Right ventricle myocardium inferior (tissue), 1 donor: ENCODE results near the gene EYA4. TPM values are rescaled to one million over a fixed set of nuclear protein-coding genes. Genes with fewer than 3 reads are reported as not detected.
A peak's percentile ranks its signal among the peaks of the same experiment; 100 is the strongest.

ENCODE experiments used
- ATAC-seq: fragments of 200-7000 bp; cut with Tn5 transposase; one replicate; pipeline ENCODE4 v1.9.1; 2020; ENCODE audit warnings: mild to moderate bottlenecking, moderate library complexity
- DNase-seq: peaks from one replicate; pipeline ENCODE4 v3.0.0; 2021; ENCODE audit errors: missing footprints
- intact Hi-C: fragments of 100-400 bp; cut with DNase I; formaldehyde crosslinking; loops from one replicate; pipeline ENCODE4 v1.11.0; 2022
- total RNA-seq: library from RNA; stranded (reverse); fragmentation: NEBNext Ultra II Directional; extraction: Animal tissue kit (Norgen Biotek cat#: 25700); gene quantifications from one replicate; pipeline ENCODE4 v1.2.1, GENCODE V29; 2021
- donor health status: DM: no; HTN: yes; CAD: no; lungs with severe emphysema.

EYA4 gene
- total RNA-seq, 1 donor from 2014 or later = 19.5 TPM

DNA sequence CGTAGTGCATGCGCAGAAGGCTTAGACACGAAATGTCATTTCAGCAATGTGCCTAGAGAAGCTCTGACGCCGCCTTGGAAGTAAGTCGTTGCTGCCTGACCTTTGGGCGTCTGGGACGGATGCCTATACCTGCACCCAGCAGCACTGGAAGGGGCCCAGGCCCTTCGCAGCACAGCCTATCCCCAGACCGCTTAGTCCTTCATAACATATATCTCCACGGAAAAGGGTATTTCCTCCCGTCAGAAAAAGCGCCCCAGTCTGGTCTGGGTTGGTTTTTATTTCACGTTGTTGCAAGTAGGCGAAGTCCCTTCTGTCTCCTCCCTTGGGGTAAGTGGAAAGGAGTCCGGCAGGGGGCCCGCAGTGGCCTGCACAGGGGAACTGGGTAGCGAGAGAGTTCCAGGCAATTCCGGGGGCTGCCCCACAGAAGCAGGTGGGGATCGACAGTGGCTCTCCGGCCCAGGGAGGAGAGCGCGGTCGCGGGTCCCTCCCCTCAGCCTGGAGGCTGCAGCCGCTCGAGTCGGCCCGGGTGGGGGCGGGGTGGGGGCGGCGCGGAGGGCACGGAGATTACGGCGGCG is 559 bp upstream of the EYA4 start:
- intact Hi-C loops = loop anchor here (5.0 to 10.0 kb wide), 5 partner anchors 53 to 312 kb away; no protein-coding TSS in a partner anchor
- DNase-seq (peak; percentile 64), ATAC-seq (peak; percentile 66)

DNA sequence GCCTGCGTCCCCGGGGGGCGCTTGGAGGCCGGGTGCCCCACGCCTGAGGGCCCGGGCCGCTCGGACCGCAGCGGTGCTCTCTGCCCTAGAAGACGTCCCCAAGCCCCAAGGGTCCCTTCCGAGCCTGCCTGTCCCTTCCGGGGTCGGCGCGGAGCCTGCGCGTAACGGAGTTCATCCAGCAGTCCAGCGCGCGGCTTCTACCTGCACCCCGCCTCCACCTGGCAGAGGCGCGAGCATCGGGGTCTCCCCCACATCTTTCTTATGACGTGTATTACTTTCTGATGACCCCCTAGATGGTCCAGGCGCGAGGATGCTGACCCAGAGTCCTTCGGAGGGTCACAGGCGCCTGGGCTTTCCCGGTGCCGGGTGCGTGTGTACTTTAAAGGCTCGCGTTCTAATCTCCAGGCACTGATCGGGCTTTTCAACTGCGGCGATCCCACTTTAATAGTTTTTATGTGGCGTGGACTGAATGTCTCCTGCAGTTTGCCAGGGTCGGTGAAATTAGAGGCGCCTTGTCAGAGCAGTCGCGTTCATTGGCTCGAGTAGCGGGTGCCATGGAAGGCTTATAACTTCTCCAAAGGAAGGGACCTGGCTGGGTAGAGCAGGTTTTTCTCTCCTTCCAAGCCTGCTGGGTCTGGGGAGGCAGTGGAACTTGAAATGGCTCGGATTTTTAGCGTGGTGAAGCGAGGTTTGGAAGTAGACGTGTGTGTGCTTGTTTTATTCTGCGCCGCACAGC is 912 bp downstream of the EYA4 start:
- peak; percentile 30 for ATAC-seq
- intact Hi-C loops = loop anchor here (2.0 to 10.0 kb wide), 6 partner anchors 55 to 310 kb away; no protein-coding TSS in a partner anchor
- peak; percentile 27 for DNase-seq

DNA sequence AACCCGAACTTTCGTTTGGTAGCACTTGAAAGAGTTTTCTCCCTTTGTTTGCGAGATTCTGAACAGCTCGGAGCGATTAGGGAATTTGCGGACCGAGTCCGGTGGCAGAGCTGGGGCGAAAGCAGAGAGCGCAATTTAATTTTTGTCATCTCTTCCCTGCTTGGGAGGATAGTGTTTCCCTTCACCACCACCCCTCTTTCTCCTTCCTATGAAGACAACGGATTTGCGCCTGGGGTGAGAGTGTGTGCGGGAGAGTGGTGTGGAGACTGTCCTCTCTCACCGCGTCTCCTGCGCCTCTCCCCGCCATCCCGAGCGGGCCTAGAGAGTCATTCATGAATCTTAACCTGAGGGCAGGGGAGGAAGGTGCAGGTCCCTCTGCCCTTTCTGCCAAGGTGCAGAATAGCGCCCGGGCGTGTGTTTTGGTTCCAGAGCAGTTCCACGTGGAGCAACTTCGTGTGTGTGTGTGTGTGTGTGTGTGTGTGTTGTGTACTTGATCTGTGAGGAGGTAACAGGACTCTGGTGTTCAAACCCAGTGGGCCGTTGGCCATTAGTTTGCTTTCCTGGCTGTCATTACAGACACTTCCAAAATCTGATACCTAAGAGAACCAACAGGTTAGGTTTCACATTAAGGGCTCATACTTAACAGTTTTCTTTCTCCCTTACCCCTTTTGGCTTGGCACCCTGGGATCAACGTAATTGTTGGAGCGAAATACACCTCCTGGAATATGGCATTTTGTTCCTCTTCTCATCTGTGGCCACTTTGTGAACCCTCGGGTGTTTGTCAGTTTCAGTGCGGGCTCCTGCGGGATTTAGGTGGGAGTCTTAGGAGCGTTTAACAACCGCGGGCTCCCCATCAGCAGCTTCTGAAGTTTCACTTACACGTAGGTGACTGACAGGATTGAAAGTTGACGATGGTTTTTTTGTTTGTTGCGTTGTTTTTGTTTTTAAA is 1.8 kb downstream of the EYA4 start:
- DNase-seq = peak; percentile 39
- intact Hi-C loops = loop anchor here (2.0 to 10.0 kb wide), 6 partner anchors 56 to 309 kb away; no protein-coding TSS in a partner anchor
- no peak for ATAC-seq

DNA sequence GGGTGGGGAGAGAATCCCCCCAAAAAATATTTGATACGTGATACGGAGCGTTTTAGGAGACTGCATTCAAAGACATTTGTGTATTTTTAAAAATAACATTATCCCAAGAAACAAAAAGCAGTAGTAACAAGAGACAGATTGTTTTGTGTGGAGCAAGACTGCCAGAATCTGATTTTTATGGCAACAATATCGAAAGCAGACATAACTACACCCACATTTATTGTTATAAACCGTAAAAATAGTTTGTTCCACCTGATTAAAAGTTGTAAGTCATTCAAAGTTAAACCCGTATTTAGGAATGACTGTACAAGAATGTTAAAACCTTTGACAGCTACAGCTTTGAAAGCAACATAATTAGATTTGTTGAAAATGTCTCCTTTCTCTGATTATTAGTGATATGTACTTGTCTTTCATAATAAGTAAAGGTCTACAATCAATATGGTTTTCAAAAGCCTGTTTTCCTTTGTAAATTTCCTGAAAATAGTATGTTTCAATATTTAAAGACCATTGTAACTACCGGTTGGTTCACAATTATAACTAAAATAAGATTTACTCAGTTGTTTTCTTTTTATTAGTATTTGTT is 2.7 kb downstream of the EYA4 start:
- intact Hi-C loops = loop anchor here (2.0 to 10.0 kb wide), 6 partner anchors 57 to 308 kb away; no protein-coding TSS in a partner anchor
- ATAC-seq (no peak), DNase-seq (no peak)

DNA sequence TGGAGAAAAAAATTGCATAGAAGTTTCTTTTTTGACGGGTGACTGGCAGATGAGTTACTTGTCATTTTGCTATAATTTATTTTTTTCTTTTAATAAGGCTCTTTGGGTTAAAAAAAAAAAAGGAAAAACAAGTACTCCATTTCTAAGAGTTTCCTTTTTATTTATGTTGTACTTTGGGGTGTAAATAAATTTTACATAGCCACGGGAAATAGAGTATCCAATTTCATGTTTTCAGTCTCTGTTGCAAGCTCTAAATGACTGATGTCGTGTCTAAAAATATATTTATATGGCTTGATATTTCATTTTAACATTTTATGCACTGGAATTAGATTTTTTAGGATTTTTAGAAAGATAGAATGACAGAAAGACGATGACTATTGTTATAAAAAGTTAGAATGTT is 3.4 kb downstream of the EYA4 start:
- intact Hi-C loops = loop anchor here (5.0 to 10.0 kb wide), 5 partner anchors 57 to 308 kb away; no protein-coding TSS in a partner anchor
- ATAC-seq = no peak
- no peak for DNase-seq

DNA sequence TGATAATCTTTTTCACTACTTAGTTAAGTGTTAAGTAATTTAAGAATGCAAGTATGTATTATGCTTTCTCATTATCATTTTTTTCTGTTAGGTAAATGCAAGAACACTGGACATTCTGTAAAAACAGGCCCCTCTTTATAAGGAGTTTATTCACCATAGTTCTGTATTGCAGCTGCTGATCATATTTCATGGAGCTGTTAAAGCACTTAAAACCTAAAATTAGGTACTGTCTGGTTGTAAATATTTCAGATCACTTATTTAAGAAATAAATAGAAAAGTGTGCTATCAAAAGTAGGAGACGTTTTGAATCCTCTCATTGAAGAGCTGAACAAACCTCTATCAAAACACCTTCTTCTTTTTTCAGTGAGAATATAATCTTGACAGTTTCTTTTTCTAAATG is 3.9 kb downstream of the EYA4 start:
- DNase-seq (no peak), ATAC-seq (no peak)
- intact Hi-C loops = loop anchor here (10.0 kb wide), 1 partner anchor 120 kb away; no protein-coding TSS in a partner anchor

DNA sequence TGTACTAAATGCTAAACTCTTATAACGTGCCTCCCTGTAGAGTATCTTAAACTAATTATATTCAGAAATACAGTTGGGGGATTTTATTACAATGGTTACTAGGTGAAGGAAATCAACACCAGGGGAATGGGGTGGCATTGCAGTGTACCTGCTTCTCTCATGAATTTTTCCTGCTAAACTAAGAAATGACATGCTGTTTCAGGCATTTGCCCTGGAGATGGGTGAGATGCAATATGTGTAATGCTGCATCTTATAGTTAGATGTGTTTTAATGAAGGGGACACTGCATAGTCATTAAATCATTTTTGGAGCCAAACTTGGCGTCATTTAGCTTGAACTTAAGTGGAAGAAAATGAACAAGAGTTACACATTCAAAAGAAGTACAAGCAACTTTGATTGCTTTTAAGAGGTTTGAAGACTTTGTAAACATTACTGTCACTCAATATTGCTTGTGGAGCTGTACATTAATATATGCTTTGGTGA is 4.3 kb downstream of the EYA4 start:
- intact Hi-C loops = loop anchor here (10.0 kb wide), 1 partner anchor 119 kb away; no protein-coding TSS in a partner anchor
- ATAC-seq = no peak
- DNase-seq = no peak

DNA sequence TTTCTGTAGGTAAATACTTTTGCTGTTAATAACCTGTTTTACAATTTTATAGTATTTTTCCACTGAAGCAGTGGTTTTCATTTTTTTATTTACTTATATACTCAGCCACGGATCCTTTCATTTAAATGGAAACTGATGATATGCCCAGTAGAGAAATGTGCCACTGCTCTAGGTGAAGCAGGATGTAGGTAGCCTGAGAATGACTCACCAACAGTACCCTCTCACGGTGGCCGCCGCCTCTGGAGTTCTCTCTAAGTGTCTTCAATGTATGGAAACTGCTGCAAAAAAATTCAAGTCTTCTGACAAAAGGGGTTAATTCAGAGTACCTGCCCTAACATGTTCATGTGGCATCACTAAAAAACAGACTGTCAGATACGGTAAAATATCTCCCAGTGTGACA is 6.4 kb downstream of the EYA4 start:
- no peak for DNase-seq
- intact Hi-C loops = loop anchor here (10.0 kb wide), 1 partner anchor 117 kb away; no protein-coding TSS in a partner anchor
- ATAC-seq = no peak

DNA sequence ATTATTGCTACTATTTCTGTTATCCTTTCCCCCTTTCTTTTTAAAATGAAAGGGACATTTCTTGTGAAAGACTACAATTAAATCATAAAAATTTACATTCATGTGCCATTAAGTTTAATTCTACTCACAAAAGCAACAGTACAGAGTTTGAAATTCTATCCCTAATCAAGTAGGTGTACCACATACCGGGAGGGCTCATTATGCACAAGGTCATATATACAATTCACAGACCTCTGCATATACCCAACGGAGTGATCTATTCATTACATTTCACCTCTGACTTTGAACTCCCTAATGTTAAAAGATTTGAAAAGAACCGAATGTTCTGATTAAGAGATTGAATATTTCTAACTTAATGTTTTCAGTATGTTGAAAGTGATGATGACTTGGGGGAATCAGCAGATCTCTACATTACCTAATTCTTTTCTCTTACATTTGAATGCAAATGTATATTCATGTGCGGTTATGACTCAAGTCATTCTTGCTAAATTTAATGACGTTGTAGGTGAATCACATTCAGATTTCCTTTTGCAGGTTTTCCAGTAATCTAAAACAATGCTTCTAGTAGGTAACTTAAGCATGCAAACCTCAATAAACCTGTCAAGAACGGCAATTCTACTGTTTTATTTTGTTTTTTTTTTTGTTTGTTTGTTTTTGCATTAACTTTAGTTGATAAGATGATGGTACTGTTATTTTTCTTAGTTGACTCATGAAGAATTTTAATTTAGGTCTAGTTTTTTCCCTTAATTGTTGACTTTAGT is 7.3 kb downstream of the EYA4 start:
- DNase-seq (no peak), ATAC-seq (no peak)
- intact Hi-C loops = loop anchor here (10.0 kb wide), 1 partner anchor 116 kb away; no protein-coding TSS in a partner anchor

DNA sequence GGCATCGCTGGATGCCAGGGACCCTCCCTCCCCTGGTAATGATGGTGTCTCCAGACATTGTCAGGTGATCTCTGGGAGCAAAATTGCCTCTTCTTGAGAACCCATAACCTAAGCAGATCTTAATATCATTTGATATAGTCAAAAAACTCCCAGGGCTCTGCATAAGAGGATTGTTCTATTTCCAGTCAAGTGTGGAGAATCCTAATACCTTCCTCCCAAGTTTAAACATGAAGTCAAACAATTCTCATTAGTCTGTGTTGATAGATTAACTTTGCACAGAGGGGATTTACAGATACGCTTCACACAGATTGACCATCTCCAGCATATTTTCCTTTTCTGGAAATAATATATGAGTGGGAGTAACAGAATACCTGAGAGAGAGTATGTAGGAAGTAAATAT is 10.5 kb downstream of the EYA4 start:
- no peak for ATAC-seq
- intact Hi-C loops = no loop called here
- no peak for DNase-seq

DNA sequence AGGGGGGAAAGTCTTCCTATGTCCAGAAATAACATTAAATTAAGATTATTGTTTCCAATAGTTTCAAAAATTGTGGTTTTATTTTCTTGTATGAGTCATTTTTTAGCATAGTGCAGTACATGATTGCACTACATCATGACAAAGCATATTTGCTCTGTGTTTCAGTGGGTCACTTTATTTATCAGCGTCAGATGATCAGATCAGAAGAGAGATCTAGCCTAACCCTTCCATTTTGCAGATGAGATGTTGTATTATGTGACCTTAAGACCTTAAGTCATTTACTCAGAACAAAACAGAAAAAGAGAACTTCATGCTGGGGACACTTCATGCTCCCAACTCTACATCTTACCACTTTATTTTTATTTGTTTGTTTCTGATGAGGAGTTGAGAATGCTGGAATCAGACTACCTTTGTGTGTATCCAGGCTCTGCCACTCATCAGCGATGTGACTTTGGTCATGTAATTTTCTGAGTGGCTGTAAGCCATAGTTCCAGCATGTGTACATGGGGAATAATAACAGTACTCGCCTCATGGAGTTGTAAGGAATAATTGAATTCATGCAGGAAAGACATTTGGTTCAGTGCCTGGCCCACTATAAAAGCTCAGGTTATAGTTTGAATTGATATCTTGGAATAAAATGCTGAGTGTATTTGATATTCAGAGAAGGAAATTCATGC is 13.5 kb downstream of the EYA4 start:
- ATAC-seq (no peak), DNase-seq (no peak)
- intact Hi-C loops = no loop called here

DNA sequence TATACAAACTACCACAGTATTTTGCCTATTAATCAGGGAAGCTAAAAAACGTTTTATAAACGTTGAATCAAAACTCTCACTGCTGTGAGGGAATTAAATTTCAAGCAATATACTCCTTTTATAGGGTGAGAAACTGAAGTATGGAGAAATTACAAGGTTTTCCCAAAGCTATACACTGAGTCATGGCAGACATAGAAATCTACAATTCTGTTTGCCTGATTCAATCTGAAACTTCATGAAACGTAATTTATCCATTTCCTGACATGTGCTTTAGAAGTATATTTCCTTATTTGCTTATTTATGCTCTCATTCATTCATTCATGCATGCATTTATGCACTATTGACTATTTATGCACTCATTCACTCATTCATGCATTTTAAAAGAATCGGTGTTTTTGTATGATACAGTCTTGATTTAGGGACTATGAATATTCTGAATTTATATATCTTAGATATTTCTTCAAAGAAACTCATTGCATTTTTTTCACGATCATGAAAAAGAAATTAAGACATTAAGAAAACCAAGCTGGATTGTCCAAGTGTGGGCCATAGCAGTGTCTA is 16.5 kb downstream of the EYA4 start:
- ATAC-seq (no peak), DNase-seq (no peak)
- intact Hi-C loops = no loop called here

DNA sequence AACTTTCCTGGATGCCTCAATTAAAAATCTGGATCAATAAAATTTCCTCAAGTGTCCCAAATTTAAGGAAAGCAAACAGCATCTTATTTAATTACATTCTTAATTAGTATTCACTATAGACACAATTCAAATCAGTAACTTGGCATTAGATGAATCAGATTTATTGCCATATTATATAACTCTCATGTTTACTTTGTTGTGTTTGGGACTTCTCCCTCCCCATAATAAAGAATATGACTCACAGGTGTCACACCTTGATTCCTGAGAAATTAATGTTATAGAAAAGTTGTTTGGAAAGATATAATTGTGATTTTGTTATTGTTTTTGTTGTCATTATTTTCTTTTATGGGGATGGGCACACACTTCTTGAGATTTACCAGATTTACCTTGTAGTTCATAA is 18.4 kb downstream of the EYA4 start:
- intact Hi-C loops = no loop called here
- DNase-seq = no peak
- no peak for ATAC-seq

DNA sequence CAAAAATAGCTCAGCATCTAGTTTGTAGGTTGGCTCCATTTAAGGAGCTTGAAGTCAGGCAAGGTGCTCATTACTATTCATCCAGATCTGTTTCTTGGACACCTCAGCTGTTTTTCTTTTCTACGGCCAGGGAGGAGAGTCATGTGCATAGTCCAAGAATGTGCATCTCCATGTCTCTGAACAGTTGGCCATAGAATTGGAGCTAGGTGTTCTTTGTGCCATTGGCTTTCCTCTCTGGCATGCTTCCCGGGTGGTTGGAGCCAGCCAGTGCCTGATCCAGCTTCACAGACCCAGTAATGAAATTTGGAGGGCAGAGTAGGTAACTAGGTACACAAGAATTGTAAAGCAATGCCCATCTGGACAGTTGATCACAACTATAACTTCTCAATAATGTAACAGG is 21.6 kb downstream of the EYA4 start:
- intact Hi-C loops = no loop called here
- DNase-seq = no peak

DNA sequence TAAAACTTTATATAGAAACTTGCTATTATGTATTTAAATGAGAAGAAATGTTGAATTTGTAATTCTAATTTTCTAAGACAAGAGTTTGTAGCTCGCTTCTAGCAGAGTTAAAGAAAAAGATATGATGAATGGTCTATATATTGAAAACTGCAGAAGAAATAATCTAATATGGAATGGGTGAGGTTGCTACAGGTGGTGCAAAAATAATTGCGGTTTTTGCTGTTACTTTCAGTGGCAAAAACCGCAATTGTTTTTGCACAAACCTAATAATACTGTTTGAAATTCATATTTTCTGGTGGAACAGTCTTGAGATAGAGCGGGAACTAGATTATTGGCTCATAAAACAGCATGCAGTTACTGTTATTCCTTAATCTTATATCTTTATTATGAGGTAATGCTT is 23.9 kb downstream of the EYA4 start:
- DNase-seq (no peak), ATAC-seq (no peak)
- intact Hi-C loops = no loop called here

More for the DNA sequence above, 21.6 kb downstream of the EYA4 start:
- peak; percentile 78 for ATAC-seq

DNA sequence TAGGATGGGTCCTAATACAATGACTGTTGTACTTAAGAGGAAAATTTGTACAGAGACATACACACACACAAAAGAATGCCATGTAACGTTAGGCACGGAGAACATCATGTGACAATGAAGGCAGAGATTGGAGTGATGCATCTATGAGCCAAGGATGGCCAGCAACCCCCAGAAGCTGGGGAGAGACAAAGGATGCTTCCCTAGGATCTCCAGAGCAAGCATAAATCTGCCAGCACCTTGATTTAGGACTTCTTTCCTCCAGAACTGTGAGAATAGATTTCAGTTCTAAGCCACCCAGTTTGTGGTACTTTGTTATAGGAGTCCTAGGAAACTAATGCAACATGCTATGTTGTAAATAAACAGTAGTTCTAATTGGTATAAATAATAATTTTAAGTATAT is 25.0 kb downstream of the EYA4 start:
- no peak for ATAC-seq
- intact Hi-C loops = no loop called here
- DNase-seq = no peak

DNA sequence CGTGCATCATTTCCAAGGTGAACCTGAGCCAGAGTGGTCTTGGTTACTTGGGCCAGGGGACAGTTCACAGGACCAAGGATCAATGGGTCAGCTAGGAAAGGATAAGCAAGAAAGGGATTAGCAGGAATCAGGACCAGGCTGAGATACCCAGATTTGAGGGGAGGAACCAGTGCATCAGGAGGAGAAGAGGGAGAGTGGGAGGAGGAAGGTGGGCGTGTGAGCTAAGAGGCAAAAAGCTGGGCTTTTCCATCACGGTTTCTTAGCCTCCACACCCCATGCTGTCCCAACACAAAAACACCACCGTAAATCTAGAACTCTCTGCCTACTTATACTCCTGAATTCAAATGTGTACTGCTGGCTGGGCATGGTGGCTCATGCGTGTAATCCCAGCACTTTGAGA is 27.5 kb downstream of the EYA4 start:
- no peak for DNase-seq
- ATAC-seq = no peak
- intact Hi-C loops = no loop called here
